Nephron (organoid): ENCODE measurements around the gene BTD.
A peak's percentile ranks its signal among the peaks of the same experiment; 100 is the strongest.

Source experiments
- H3K27ac Mint-ChIP-seq, 3 experiments: 2 replicates each; pipeline ENCODE4 v1.8.0; 2020; ENCODE audit warnings: mixed read lengths in 3 of 3, mild to moderate bottlenecking in 2 of 3, moderate library complexity in 1 of 3
- H3K27me3 Mint-ChIP-seq: 2 replicates; pipeline ENCODE4 v1.8.0; 2021; ENCODE audit warnings: low read depth, mild to moderate bottlenecking, moderate library complexity, mixed read lengths
- H3K36me3 Mint-ChIP-seq: 2 replicates; pipeline ENCODE4 v1.8.0; 2020; ENCODE audit warnings: low read depth, mixed read lengths
- H3K4me1 Mint-ChIP-seq: 2 replicates; pipeline ENCODE4 v1.8.0; 2020; ENCODE audit warnings: mixed read lengths
- H3K4me3 Mint-ChIP-seq, 3 experiments: 2 replicates each; pipeline ENCODE4 v1.8.0; 2020; ENCODE audit warnings: mild to moderate bottlenecking in 3 of 3, mixed read lengths in 3 of 3, moderate library complexity in 2 of 3
- H3K9me3 Mint-ChIP-seq: 2 replicates; pipeline ENCODE4 v1.8.0; 2020; ENCODE audit warnings: mixed read lengths
- CTCF ChIP-seq, 3 experiments: fragments of 200-600 bp; sonication (generic); IDR thresholded peaks; one replicate each; pipeline ENCODE4 v1.5.0; 2021; ENCODE audit warnings: antibody characterized with exemption in 3 of 3; ENCODE audit not compliant: unreplicated experiment in 3 of 3

Gene BTD

GRCh38 chr3:15683253-15683652 lies 81.7 kb downstream of the BTD start:
- Mint-ChIP-seq H3K36me3 (peaks cover 31% of the 10 kb centered on the region), H3K4me3 (no peak overlapping the region), H3K27me3 (no peaks in the 10 kb centered on the region), H3K27ac (peak overlapping the region; percentile 65 to 87 (median 83)), H3K9me3 (no peaks in the 10 kb centered on the region), H3K4me1 (peaks cover 14% of the 10 kb centered on the region)
- TF ChIP-seq CTCF (IDR thresholded peaks at IDR 0.05; ENCODE audit: unreplicated experiment in 3 of 3), result no peak

- no peaks in the 10 kb centered on the region for H3K9me3 Mint-ChIP-seq
- H3K36me3 Mint-ChIP-seq, result peaks cover 35% of the 10 kb centered on the region
- no peak overlapping the region for H3K4me3 Mint-ChIP-seq
- no peak overlapping the region for H3K27ac Mint-ChIP-seq
- TF ChIP-seq CTCF (IDR thresholded peaks at IDR 0.05; ENCODE audit: unreplicated experiment in 3 of 3), result no peak
- H3K27me3 Mint-ChIP-seq, result no peaks in the 10 kb centered on the region
- peaks cover 14% of the 10 kb centered on the region for H3K4me1 Mint-ChIP-seq
These were observed 84.4 kb downstream of the BTD start for GRCh38 chr3:15685927-15686326.

- no peaks in the 10 kb centered on the region for H3K27me3 Mint-ChIP-seq
- peaks cover 48% of the 10 kb centered on the region for H3K36me3 Mint-ChIP-seq
- H3K4me3 Mint-ChIP-seq, result no peak overlapping the region
- TF ChIP-seq CTCF (IDR thresholded peaks at IDR 0.05; ENCODE audit: unreplicated experiment in 3 of 3), result no peak
- no peaks in the 10 kb centered on the region for H3K9me3 Mint-ChIP-seq
- H3K27ac Mint-ChIP-seq, result no peak overlapping the region
- H3K4me1 Mint-ChIP-seq, result no peaks in the 10 kb centered on the region
These were observed 88.7 kb downstream of the BTD start for GRCh38 chr3:15690230-15690629.

- Mint-ChIP-seq H3K27ac (no peak overlapping the region), H3K4me3 (no peak overlapping the region), H3K36me3 (peaks cover 45% of the 10 kb centered on the region), H3K27me3 (no peaks in the 10 kb centered on the region), H3K9me3 (no peaks in the 10 kb centered on the region), H3K4me1 (no peaks in the 10 kb centered on the region)
- TF ChIP-seq CTCF (IDR thresholded peaks at IDR 0.05; ENCODE audit: unreplicated experiment in 3 of 3), result no peak
These were observed 89.2 kb downstream of the BTD start for GRCh38 chr3:15690748-15691147.

- Mint-ChIP-seq H3K9me3 (no peaks in the 10 kb centered on the region), H3K27me3 (no peaks in the 10 kb centered on the region), H3K4me1 (no peaks in the 10 kb centered on the region), H3K27ac (no peak overlapping the region), H3K4me3 (no peak overlapping the region), H3K36me3 (peaks cover 50% of the 10 kb centered on the region)
- no peak for TF ChIP-seq CTCF (IDR thresholded peaks at IDR 0.05; ENCODE audit: unreplicated experiment in 3 of 3)
These were observed 91.8 kb downstream of the BTD start for GRCh38 chr3:15693355-15693754.

GRCh38 chr3:15694628-15695027 lies 93.1 kb downstream of the BTD start:
- TF ChIP-seq CTCF (IDR thresholded peaks at IDR 0.05; ENCODE audit: unreplicated experiment in 3 of 3), result no peak
- Mint-ChIP-seq H3K9me3 (no peaks in the 10 kb centered on the region), H3K4me3 (no peak overlapping the region)

More at GRCh38 chr3:15694628-15695027, 93.1 kb downstream of the BTD start:
- Mint-ChIP-seq H3K27me3 (no peaks in the 10 kb centered on the region), H3K36me3 (peaks cover 58% of the 10 kb centered on the region), H3K27ac (peak overlapping the region in 1 of 3 experiments; percentile 27), H3K4me1 (no peaks in the 10 kb centered on the region)
